Hepatocyte (in vitro differentiated cells): ENCODE measurements around the gene EXOC1.

Source experiments
- CTCF ChIP-seq: fragments of 200-600 bp; sonication (generic); IDR thresholded peaks from 2 replicates; pipeline ENCODE4 v1.5.1; 2016; ENCODE audit warnings: antibody characterized with exemption, mild to moderate bottlenecking; ENCODE audit not compliant: poor library complexity
- EZH2 ChIP-seq: fragments of 200-600 bp; sonication (generic); IDR thresholded peaks from 2 replicates; pipeline ENCODE4 v1.6.1; 2016; ENCODE audit warnings: antibody characterized with exemption, mild to moderate bottlenecking, borderline replicate concordance

- TF ChIP-seq CTCF (no peak), EZH2 (no peak)
Measured at GRCh38 chr4:55931043-55931442, 77.6 kb downstream of the EXOC1 start.
